Activated T-helper 2 cell treated with anti-CD3 and anti-CD28 coated beads, Interferon-gamma antibody, Interleukin-2, Interleukin-4, amounts not matched to agents 10 μg/mL and 5 μg/mL and 100 μg/mL, durations not matched to agents 14 hours and 24 hours and 36 hours (primary cell): ENCODE data around the gene WDR55. TPM values are rescaled to one million over a fixed set of nuclear protein-coding genes. Genes with fewer than 3 reads are reported as not detected.
A peak's percentile ranks its signal among the peaks of the same experiment; 100 is the strongest.
"Not testable (repeated sequence)": the region's sequence is repeated elsewhere in the genome, so short reads cannot be mapped to it uniquely, and the experiment has no call there.

Experiments
- DNase-seq: peaks from one replicate; pipeline ENCODE4 v3.0.0; 2021; ENCODE audit warnings: low spot score
- H3K27ac Mint-ChIP-seq: one replicate; pipeline ENCODE4 v1.8.0; 2021; ENCODE audit warnings: mixed read lengths
- H3K27me3 Mint-ChIP-seq: one replicate; pipeline ENCODE4 v1.8.0; 2021; ENCODE audit warnings: low read depth, mixed read lengths
- H3K36me3 Mint-ChIP-seq: one replicate; pipeline ENCODE4 v1.8.0; 2021; ENCODE audit warnings: low read depth, mixed read lengths
- H3K4me1 Mint-ChIP-seq: one replicate; pipeline ENCODE4 v1.8.0; 2021; ENCODE audit warnings: low read depth, mixed read lengths
- H3K4me3 Mint-ChIP-seq: one replicate; pipeline ENCODE4 v1.8.0; 2021; ENCODE audit warnings: low read depth, mild to moderate bottlenecking, moderate library complexity, mixed read lengths
- H3K9me3 Mint-ChIP-seq: one replicate; pipeline ENCODE4 v1.8.0; 2021; ENCODE audit warnings: mixed read lengths
- intact Hi-C: fragments of 100-400 bp; cut with micrococcal nuclease; formaldehyde crosslinking; loops from one replicate; pipeline ENCODE4 v1.15.1; 2023
- total RNA-seq: library from RNA; stranded (reverse); gene quantifications from 2 replicates; pipeline ENCODE4 v1.2.3, GENCODE V29; 2022

The WDR55 gene
- total RNA-seq, result 39.1 and 40.0 TPM in 2 replicates

- intact Hi-C loops, result loop anchor here (1.0 kb wide), 4 partner anchors 17 to 47 kb away; partner anchors contain the start of genes HARS1, HARS2, IK and NDUFA2
- Mint-ChIP-seq H3K27ac (peak within 1 kb of the TSS; percentile 95), H3K9me3 (no peaks in the 10 kb centered on the region)
Observed at GRCh38 chr5:140664359-140665119, at the start of gene WDR55. WDR55 (plus strand) TSS chr5:140664904; CDS start chr5:140664913, 9 bp downstream.

GRCh38 chr5:140622301-140622700, 42.4 kb upstream of the WDR55 start:
- intact Hi-C loops, result no loop called here
- H3K36me3 Mint-ChIP-seq, result no peaks in the 10 kb centered on the region
- DNase-seq, result no peak
- H3K27me3 Mint-ChIP-seq, result peaks cover 28% of the 10 kb centered on the region
- H3K4me3 Mint-ChIP-seq, result no peak overlapping the region
- no peak overlapping the region for H3K27ac Mint-ChIP-seq
- peaks cover under 1% of the 10 kb centered on the region for H3K9me3 Mint-ChIP-seq
- H3K4me1 Mint-ChIP-seq, result no peaks in the 10 kb centered on the region

More at GRCh38 chr5:140664359-140665119, at the start of gene WDR55:
- DNase-seq, result peak; percentile 94
- H3K4me3 Mint-ChIP-seq, result peak within 1 kb of the TSS; percentile 99
- peaks cover 74% of the 10 kb centered on the region for H3K36me3 Mint-ChIP-seq
- peaks cover 25% of the 10 kb centered on the region for H3K4me1 Mint-ChIP-seq
- H3K27me3 Mint-ChIP-seq, result no peaks in the 10 kb centered on the region

- intact Hi-C loops, H3K9me3 Mint-ChIP-seq, H3K36me3 Mint-ChIP-seq, H3K4me1 Mint-ChIP-seq, DNase-seq, H3K27ac Mint-ChIP-seq, H3K4me3 Mint-ChIP-seq: not testable (repeated sequence)
- H3K27me3 Mint-ChIP-seq, result peaks cover 26% of the 10 kb centered on the region
Observed at GRCh38 chr5:140623061-140623460, 41.6 kb upstream of the WDR55 start.

- Mint-ChIP-seq H3K27me3 (peaks cover 15% of the 10 kb centered on the region), H3K9me3 (peaks cover 11% of the 10 kb centered on the region)
- H3K4me3 Mint-ChIP-seq, DNase-seq, intact Hi-C loops, H3K4me1 Mint-ChIP-seq, H3K36me3 Mint-ChIP-seq, H3K27ac Mint-ChIP-seq: not testable (repeated sequence)
Observed at GRCh38 chr5:140624886-140625285, 39.8 kb upstream of the WDR55 start.

- H3K9me3 Mint-ChIP-seq, result peaks cover 11% of the 10 kb centered on the region
- intact Hi-C loops, result no loop called here
- peaks cover 12% of the 10 kb centered on the region for H3K4me1 Mint-ChIP-seq
- H3K27ac Mint-ChIP-seq, result no peak overlapping the region
- no peaks in the 10 kb centered on the region for H3K36me3 Mint-ChIP-seq
- no peak overlapping the region for H3K4me3 Mint-ChIP-seq
- DNase-seq, result no peak
- H3K27me3 Mint-ChIP-seq, result peaks cover 17% of the 10 kb centered on the region
Observed at GRCh38 chr5:140627972-140628371, 36.7 kb upstream of the WDR55 start.

GRCh38 chr5:140628711-140629110, 36.0 kb upstream of the WDR55 start:
- no peak for DNase-seq
- peaks cover 18% of the 10 kb centered on the region for H3K4me1 Mint-ChIP-seq
- peaks cover 11% of the 10 kb centered on the region for H3K9me3 Mint-ChIP-seq
- no peak overlapping the region for H3K4me3 Mint-ChIP-seq
- H3K36me3 Mint-ChIP-seq, result no peaks in the 10 kb centered on the region
- peaks cover 18% of the 10 kb centered on the region for H3K27me3 Mint-ChIP-seq
- no peak overlapping the region for H3K27ac Mint-ChIP-seq
- intact Hi-C loops, result no loop called here

- no peak overlapping the region for H3K4me3 Mint-ChIP-seq
- no peak for DNase-seq
- peaks cover 17% of the 10 kb centered on the region for H3K27me3 Mint-ChIP-seq
- H3K4me1 Mint-ChIP-seq, result peaks cover 23% of the 10 kb centered on the region
- H3K9me3 Mint-ChIP-seq, result peaks cover 11% of the 10 kb centered on the region
- intact Hi-C loops, result loop anchor here (10.0 kb wide), 1 partner anchor 376 kb away; no protein-coding TSS in a partner anchor
- H3K27ac Mint-ChIP-seq, result no peak overlapping the region
- no peaks in the 10 kb centered on the region for H3K36me3 Mint-ChIP-seq
Observed at GRCh38 chr5:140630292-140631035, 34.2 kb upstream of the WDR55 start.

GRCh38 chr5:140631036-140631417, 33.7 kb upstream of the WDR55 start:
- Mint-ChIP-seq H3K4me1 (peaks cover 23% of the 10 kb centered on the region), H3K27ac (no peak overlapping the region), H3K27me3 (peaks cover 14% of the 10 kb centered on the region), H3K36me3 (no peaks in the 10 kb centered on the region), H3K4me3 (peak overlapping the region; percentile 50), H3K9me3 (peaks cover 11% of the 10 kb centered on the region)
- DNase-seq, result no peak
- intact Hi-C loops, result loop anchor here (10.0 kb wide), 1 partner anchor 376 kb away; no protein-coding TSS in a partner anchor

- Mint-ChIP-seq H3K4me3 (peak overlapping the region; percentile 80), H3K9me3 (peaks cover 11% of the 10 kb centered on the region), H3K4me1 (peaks cover 23% of the 10 kb centered on the region), H3K27ac (no peak overlapping the region), H3K36me3 (no peaks in the 10 kb centered on the region), H3K27me3 (peaks cover 14% of the 10 kb centered on the region)
- DNase-seq, result no peak
- intact Hi-C loops, result loop anchor here (10.0 kb wide), 1 partner anchor 377 kb away; no protein-coding TSS in a partner anchor
Observed at GRCh38 chr5:140631831-140632365, 32.8 kb upstream of the WDR55 start.

GRCh38 chr5:140632366-140633020, 32.2 kb upstream of the WDR55 start:
- Mint-ChIP-seq H3K4me3 (peak overlapping the region; percentile 80), H3K36me3 (no peaks in the 10 kb centered on the region), H3K27ac (no peak overlapping the region), H3K4me1 (peaks cover 23% of the 10 kb centered on the region), H3K9me3 (peaks cover 9% of the 10 kb centered on the region), H3K27me3 (peaks cover 14% of the 10 kb centered on the region)
- DNase-seq, result peak; percentile 27
- intact Hi-C loops, result loop anchor here (10.0 kb wide), 1 partner anchor 378 kb away; no protein-coding TSS in a partner anchor

GRCh38 chr5:140633021-140633471, 31.7 kb upstream of the WDR55 start, which contains the start of gene CD14:
CD14 (minus strand) TSS chr5:140633175; CDS start chr5:140633071, 104 bp downstream.
- H3K9me3 Mint-ChIP-seq, result peaks cover 4% of the 10 kb centered on the region
- no peak for DNase-seq
- peaks cover 14% of the 10 kb centered on the region for H3K27me3 Mint-ChIP-seq
- H3K4me1 Mint-ChIP-seq, result peaks cover 23% of the 10 kb centered on the region
- peak within 1 kb of the TSS; percentile 80 for H3K4me3 Mint-ChIP-seq
- no peak within 1 kb of the TSS for H3K27ac Mint-ChIP-seq
- intact Hi-C loops, result loop anchor here (10.0 kb wide), 1 partner anchor 378 kb away; no protein-coding TSS in a partner anchor
- no peaks in the 10 kb centered on the region for H3K36me3 Mint-ChIP-seq

- H3K4me3 Mint-ChIP-seq, result peak overlapping the region; percentile 80
- no peak for DNase-seq
- H3K9me3 Mint-ChIP-seq, result no peaks in the 10 kb centered on the region
- H3K27ac Mint-ChIP-seq, result no peak overlapping the region
- intact Hi-C loops, result loop anchor here (10.0 kb wide), 1 partner anchor 379 kb away; no protein-coding TSS in a partner anchor
- H3K36me3 Mint-ChIP-seq, result no peaks in the 10 kb centered on the region
- peaks cover 12% of the 10 kb centered on the region for H3K27me3 Mint-ChIP-seq
- H3K4me1 Mint-ChIP-seq, result peaks cover 25% of the 10 kb centered on the region
Observed at GRCh38 chr5:140633501-140633900, 31.2 kb upstream of the WDR55 start.
